GM23338 (cell line): ENCODE measurements around the gene EYS.

ENCODE experiments used
- CREB1 ChIP-seq: fragments of 250-450 bp; sonication (Bioruptor Pico); IDR thresholded peaks from 2 replicates; pipeline ENCODE4 v1.5.0; 2020; ENCODE audit warnings: low read depth, mild to moderate bottlenecking, moderate library complexity
- CTCF ChIP-seq, 2 experiments: fragments of 200-600 bp in 1 of 2; sonication (generic) in 1 of 2; conservative IDR thresholded peaks; 2 replicates each; pipeline versions ENCODE4 v1.5.1 to v1.6.1; 2016 to 2017; ENCODE audit warnings: antibody characterized with exemption in 2 of 2, low read depth in 2 of 2, mild to moderate bottlenecking in 2 of 2, moderate library complexity in 1 of 2
- ETS1 ChIP-seq: IDR thresholded peaks from 2 replicates; pipeline ENCODE4 v1.6.1; 2016; ENCODE audit warnings: antibody characterized with exemption
- EZH2 ChIP-seq: fragments of 200-600 bp; sonication (generic); IDR thresholded peaks from one replicate; pipeline ENCODE4 v1.8.0; 2017; ENCODE audit warnings: antibody characterized with exemption, mild to moderate bottlenecking, low read depth; ENCODE audit not compliant: unreplicated experiment
- EZH2phosphoT487 ChIP-seq: fragments of 200-600 bp; sonication (generic); IDR thresholded peaks from one replicate; pipeline ENCODE4 v1.8.1; 2018; ENCODE audit warnings: antibody characterized with exemption; ENCODE audit not compliant: unreplicated experiment
- JUNB ChIP-seq: IDR thresholded peaks from one replicate; pipeline ENCODE4 v1.6.1; 2016; ENCODE audit warnings: antibody characterized with exemption; ENCODE audit not compliant: unreplicated experiment
- POLR2AphosphoS5 ChIP-seq: IDR thresholded peaks from 2 replicates; pipeline ENCODE4 v1.6.1; 2016; ENCODE audit warnings: antibody characterized with exemption, low read depth
- REST ChIP-seq: IDR thresholded peaks from one replicate; pipeline ENCODE4 v1.6.1; 2018; ENCODE audit warnings: antibody characterized with exemption; ENCODE audit not compliant: unreplicated experiment
- STAT1 ChIP-seq: IDR thresholded peaks from one replicate; pipeline ENCODE4 v1.6.1; 2016; ENCODE audit warnings: antibody characterized with exemption; ENCODE audit not compliant: unreplicated experiment
- ZNF114 ChIP-seq: fragments of 250-450 bp; sonication (Bioruptor Pico); IDR thresholded peaks from 2 replicates; pipeline ENCODE4 v1.5.0; 2020; ENCODE audit warnings: mild to moderate bottlenecking, moderate library complexity
- ZNF331 ChIP-seq: fragments of 250-450 bp; sonication (Bioruptor Pico); IDR thresholded peaks from 2 replicates; pipeline ENCODE4 v1.5.0; 2020; ENCODE audit warnings: low read depth, mild to moderate bottlenecking, moderate library complexity

- TF ChIP-seq CTCF (conservative IDR thresholded peaks at IDR 0.05; ENCODE audit: low read depth in 2 of 2) (no peak), REST (no peak), EZH2 (no peak), JUNB (no peak), POLR2AphosphoS5 (no peak), ZNF114 (CRISPR knock-in tag) (no peak), EZH2phosphoT487 (no peak), CREB1 (CRISPR knock-in tag) (no peak), ETS1 (no peak), ZNF331 (no peak), STAT1 (no peak)
Measured at GRCh38 chr6:63805345-63805744, 1901.7 kb downstream of the EYS start.
